ENCODE data around the gene CFLAR. TPM values are rescaled to one million over a fixed set of nuclear protein-coding genes. Genes with fewer than 3 reads are reported as not detected.

CFLAR gene
- total and polyA plus RNA-seq, 9 of the 15 experiments (the other 6 are each of a cell fraction or from before 2014, with no cell fraction given), result 27.5 to 102 (median 54.0) TPM

DNA sequence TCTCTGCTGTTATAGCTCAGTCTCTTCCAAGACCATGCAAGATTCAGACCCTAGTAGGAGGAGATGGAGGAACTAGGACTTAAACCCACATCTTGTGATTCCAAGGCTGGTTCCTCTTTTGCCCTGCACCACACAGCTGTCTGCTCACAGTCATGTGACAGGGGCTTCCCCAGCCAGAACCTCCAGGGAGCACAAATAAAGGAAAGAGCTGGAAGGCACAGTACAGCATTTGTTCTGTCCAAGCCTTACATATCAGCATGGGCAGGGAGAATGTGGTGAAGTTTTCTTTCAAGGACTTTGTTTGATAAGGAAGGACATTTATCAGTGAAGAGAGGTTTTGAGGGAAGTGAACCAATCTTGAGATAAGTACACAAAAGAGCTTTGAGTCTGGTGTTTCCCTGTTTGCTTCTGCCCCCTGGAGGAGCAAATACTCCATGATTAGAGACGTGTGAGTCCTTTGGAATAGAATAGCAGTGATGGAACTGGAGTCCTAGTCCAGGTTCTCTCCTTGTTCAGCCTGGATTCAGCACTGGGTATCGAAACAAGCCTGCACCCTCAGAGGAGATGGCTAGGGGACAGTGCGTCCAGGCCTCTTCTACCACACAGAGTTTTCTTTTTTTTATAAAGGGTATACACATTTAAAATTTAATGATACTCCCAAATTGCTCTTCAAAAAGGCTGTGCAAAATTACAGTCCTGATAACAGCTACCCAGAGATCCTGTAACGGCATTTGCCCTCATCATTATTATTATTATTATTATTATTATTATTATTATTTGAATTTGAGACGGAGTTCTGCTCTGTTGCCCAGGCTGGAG is 42.4 kb downstream of the CFLAR start (continued):
- TF ChIP-seq ZBTB40 (IDR thresholded peaks at IDR 0.05) (no peak), ZBTB40 (CRISPR knock-in tag; IDR thresholded peaks at IDR 0.05) (no peak), AFF1 (IDR thresholded peaks at IDR 0.05; ENCODE audit: low read depth in 1 of 2, partially characterized antibody in 2 of 2) (peak in 1 of 2 experiments; percentile 75), ZNF217 (CRISPR knock-in tag; IDR thresholded peaks at IDR 0.05) (no peak), MYC (IDR thresholded peaks at IDR 0.05; ENCODE audit: low read depth, low read length) (no peak; the same call in 1 of the 2 replicates), MYC (CRISPR knock-in tag; IDR thresholded peaks at IDR 0.05; ENCODE audit: borderline replicate concordance, low read depth) (no peak), ETV1 (tag; conservative IDR thresholded peaks at IDR 0.05; ENCODE audit: low read depth) (0 out of 2 replicates have a peak, but pooled peaks have one; percentile 27), NCOR1 (IDR thresholded peaks at IDR 0.05) (peak; percentile 66), TSHZ1 (CRISPR knock-in tag; IDR thresholded peaks at IDR 0.05) (no peak)

Measured in K562 (cell line).